Liver (tissue), 9 donors: ENCODE data around the gene TMEM42. TPM values are rescaled to one million over a fixed set of nuclear protein-coding genes. Genes with fewer than 3 reads are reported as not detected.

ENCODE experiments used
- DNase-seq: peaks from one replicate; pipeline ENCODE4 v3.0.0-alpha.2; 2017; ENCODE audit warnings: low spot score
- H3K27ac ChIP-seq, 2 donors: one replicate each; pipeline ENCODE4 v1.7.0; 2013; ENCODE audit warnings: inconsistent platforms in 2 of 2, low read length in 2 of 2, control low read depth in 1 of 2, low read depth in 1 of 2, mild to moderate bottlenecking in 1 of 2
- H3K27me3 ChIP-seq, 4 donors: one replicate each; pipeline versions ENCODE4 v1.6.1 to v1.7.0; 2013; ENCODE audit warnings: low read length in 3 of 4, inconsistent platforms in 1 of 4, mild to moderate bottlenecking in 1 of 4, moderate library complexity in 1 of 4; ENCODE audit not compliant: control insufficient read depth in 4 of 4, insufficient read depth in 4 of 4
- H3K36me3 ChIP-seq, 4 donors: one replicate each; pipeline versions ENCODE4 v1.6.1 to v1.7.0; 2013; ENCODE audit warnings: low read length in 3 of 4, mild to moderate bottlenecking in 3 of 4, low read depth in 1 of 4, moderate library complexity in 1 of 4; ENCODE audit not compliant: control insufficient read depth in 4 of 4, insufficient read depth in 3 of 4
- H3K4me1 ChIP-seq, 4 donors: one replicate each; pipeline versions ENCODE4 v1.6.1 to v1.7.0; 2013; ENCODE audit warnings: low read length in 3 of 4, mild to moderate bottlenecking in 3 of 4, moderate library complexity in 1 of 4; ENCODE audit not compliant: control insufficient read depth in 4 of 4, insufficient read depth in 4 of 4
- H3K4me3 ChIP-seq, 3 donors: one replicate each; pipeline versions ENCODE4 v1.6.1 to v1.7.0; 2013; ENCODE audit warnings: low read length in 3 of 3, control low read depth in 1 of 3, low read depth in 1 of 3, mild to moderate bottlenecking in 1 of 3
- H3K9ac ChIP-seq, 2 donors: one replicate each; pipeline ENCODE4 v1.7.0; 2013; ENCODE audit warnings: low read length in 2 of 2, mild to moderate bottlenecking in 2 of 2, moderate library complexity in 2 of 2, control low read depth in 1 of 2, low read depth in 1 of 2
- H3K9me3 ChIP-seq, 4 donors: one replicate each; pipeline versions ENCODE4 v1.6.1 to v1.7.0; 2013; ENCODE audit warnings: low read length in 3 of 4; ENCODE audit not compliant: control insufficient read depth in 4 of 4
- CTCF ChIP-seq: fragments of 150-350 bp; IDR thresholded peaks from 2 replicates; pipeline ENCODE4 v1.5.1; 2017; ENCODE audit warnings: improper control_type of control experiment, low read depth, low read length; ENCODE audit not compliant: missing input control
- EGR1 ChIP-seq, 2 donors: IDR thresholded peaks; 2 replicates each; pipeline ENCODE4 v1.6.1; 2016 to 2018; ENCODE audit warnings: antibody characterized with exemption in 2 of 2, low read depth in 2 of 2
- FOXA1 ChIP-seq: IDR thresholded peaks from 2 replicates; pipeline ENCODE4 v1.6.1; 2016; ENCODE audit warnings: antibody characterized with exemption
- FOXA2 ChIP-seq: IDR thresholded peaks from 2 replicates; pipeline ENCODE4 v1.6.1; 2016; ENCODE audit warnings: antibody characterized with exemption
- GABPA ChIP-seq, 2 donors: IDR thresholded peaks in 1 of 2; conservative IDR thresholded peaks in 1 of 2; 2 replicates each; pipeline ENCODE4 v1.6.1; 2016; ENCODE audit warnings: antibody characterized with exemption in 2 of 2, mild to moderate bottlenecking in 1 of 2, moderate library complexity in 1 of 2
- HNF4A ChIP-seq, 2 donors: conservative IDR thresholded peaks; 2 replicates each; pipeline ENCODE4 v1.6.1; 2016; ENCODE audit warnings: antibody characterized with exemption in 2 of 2, mild to moderate bottlenecking in 2 of 2
- HNF4G ChIP-seq: IDR thresholded peaks from 2 replicates; pipeline ENCODE4 v1.6.1; 2016; ENCODE audit warnings: antibody characterized with exemption
- JUND ChIP-seq, 2 donors: IDR thresholded peaks; 2 replicates each; pipeline ENCODE4 v1.6.1; 2016; ENCODE audit warnings: antibody characterized with exemption in 2 of 2
- MAX ChIP-seq: IDR thresholded peaks from 2 replicates; pipeline ENCODE4 v1.6.1; 2016; ENCODE audit warnings: antibody characterized with exemption
- NR2F2 ChIP-seq: IDR thresholded peaks from 2 replicates; pipeline ENCODE4 v1.6.1; 2016; ENCODE audit warnings: antibody characterized with exemption
- RAD21 ChIP-seq, 2 donors: IDR thresholded peaks; 2 replicates each; pipeline ENCODE4 v1.6.1; 2016; ENCODE audit warnings: antibody characterized with exemption in 2 of 2, mild to moderate bottlenecking in 2 of 2
- REST ChIP-seq: IDR thresholded peaks from 2 replicates; pipeline ENCODE4 v1.6.1; 2016; ENCODE audit warnings: antibody characterized with exemption, mild to moderate bottlenecking
- RXRA ChIP-seq, 2 donors: IDR thresholded peaks; 2 replicates each; pipeline ENCODE4 v1.6.1; 2017 to 2018; ENCODE audit warnings: antibody characterized with exemption in 2 of 2, mild to moderate bottlenecking in 1 of 2
- SP1 ChIP-seq: IDR thresholded peaks from 2 replicates; pipeline ENCODE4 v1.6.1; 2018; ENCODE audit warnings: antibody characterized with exemption, mild to moderate bottlenecking
- TAF1 ChIP-seq: conservative IDR thresholded peaks from 2 replicates; pipeline ENCODE4 v1.6.1; 2016; ENCODE audit warnings: antibody characterized with exemption, mild to moderate bottlenecking
- YY1 ChIP-seq: IDR thresholded peaks from 2 replicates; pipeline ENCODE4 v1.6.1; 2016; ENCODE audit warnings: antibody characterized with exemption, mild to moderate bottlenecking
- ZBTB33 ChIP-seq: IDR thresholded peaks from 2 replicates; pipeline ENCODE4 v1.6.1; 2016; ENCODE audit warnings: antibody characterized with exemption
- WGBS: extraction: QIAGEN DNeasy Blood & Tissue Kit; methylation state at CpG from one replicate; pipeline ENCODE4 v1.1.7; 2013; 5-methylcytosine and 5-hydroxymethylcytosine counted together
- polyA plus RNA-seq, 2 donors: library from polyadenylated mRNA; stranded (reverse) in 1 of 2; unstranded in 1 of 2; fragments of 200-250 nt in 1 of 2; fragments of >200 nt in 1 of 2; fragmentation: Nextera tagmentation in 1 of 2; extraction: Ambion mirVana in 1 of 2; gene quantifications; one replicate each; pipeline versions ENCODE4 v1.2.1 to v1.2.3, GENCODE V29; 2013 to 2015
- total RNA-seq, 2 donors: library from RNA; depleted of rRNA; stranded (reverse); fragments of >200 nt; gene quantifications; one replicate each; pipeline ENCODE4 v1.2.3, GENCODE V29; 2014
- TF ChIP-seq, protein P1 (sequence below): IDR thresholded peaks from 2 replicates; pipeline ENCODE4 v1.6.1; 2016; ENCODE audit warnings: antibody characterized with exemption
- donor health status: healthy.
- donor health status: healthy.
- donor health status: healthy.
- donor health status: healthy.
- donor health status: healthy.

TMEM42 gene
- total and polyA plus RNA-seq, 4 donors = 5.8 to 9.9 (median 8.1) TPM

- WGBS = 95% methylated on average over 2 of the region's 2 CpGs
- no peak for TF ChIP-seq GABPA (IDR thresholded peaks at IDR 0.05 in 1 of 2, conservative IDR thresholded peaks at IDR 0.05 in 1 of 2)
- no peak for TF ChIP-seq SP1
- TF ChIP-seq YY1 = no peak
- TF ChIP-seq MAX = no peak
- TF ChIP-seq HNF4A (conservative IDR thresholded peaks at IDR 0.05) = no peak
- TF ChIP-seq REST = no peak
- TF ChIP-seq RXRA (IDR thresholded peaks at IDR 0.05) = no peak
- no peak for TF ChIP-seq ZBTB33
- TF ChIP-seq FOXA2 = no peak
- TF ChIP-seq RAD21 (IDR thresholded peaks at IDR 0.05) = no peak
- no peak for TF ChIP-seq HNF4G
- TF ChIP-seq, protein P1, sequence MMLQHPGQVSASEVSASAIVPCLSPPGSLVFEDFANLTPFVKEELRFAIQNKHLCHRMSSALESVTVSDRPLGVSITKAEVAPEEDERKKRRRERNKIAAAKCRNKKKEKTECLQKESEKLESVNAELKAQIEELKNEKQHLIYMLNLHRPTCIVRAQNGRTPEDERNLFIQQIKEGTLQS = no peak
- no peak for TF ChIP-seq EGR1 (IDR thresholded peaks at IDR 0.05; ENCODE audit: low read depth in 2 of 2)
- no peak for TF ChIP-seq JUND (IDR thresholded peaks at IDR 0.05)
- TF ChIP-seq NR2F2 = no peak
- TF ChIP-seq FOXA1 = no peak
- no peak for TF ChIP-seq CTCF
- no peak for TF ChIP-seq TAF1
- no peak for DNase-seq
- Histone ChIP-seq H3K4me1 (no peaks in the 10 kb centered on the region), H3K36me3 (no peaks in the 10 kb centered on the region), H3K4me3 (no peak overlapping the region), H3K27ac (no peak overlapping the region), H3K9me3 (no peaks in the 10 kb centered on the region), H3K27me3 (no peaks in the 10 kb centered on the region), H3K9ac (no peak overlapping the region)
These were observed 19.3 kb upstream of the TMEM42 start for GRCh38 chr3:44842376-44842775.
